Measurements from ENCODE around the gene SLC25A29.

The SLC25A29 gene

DNA sequence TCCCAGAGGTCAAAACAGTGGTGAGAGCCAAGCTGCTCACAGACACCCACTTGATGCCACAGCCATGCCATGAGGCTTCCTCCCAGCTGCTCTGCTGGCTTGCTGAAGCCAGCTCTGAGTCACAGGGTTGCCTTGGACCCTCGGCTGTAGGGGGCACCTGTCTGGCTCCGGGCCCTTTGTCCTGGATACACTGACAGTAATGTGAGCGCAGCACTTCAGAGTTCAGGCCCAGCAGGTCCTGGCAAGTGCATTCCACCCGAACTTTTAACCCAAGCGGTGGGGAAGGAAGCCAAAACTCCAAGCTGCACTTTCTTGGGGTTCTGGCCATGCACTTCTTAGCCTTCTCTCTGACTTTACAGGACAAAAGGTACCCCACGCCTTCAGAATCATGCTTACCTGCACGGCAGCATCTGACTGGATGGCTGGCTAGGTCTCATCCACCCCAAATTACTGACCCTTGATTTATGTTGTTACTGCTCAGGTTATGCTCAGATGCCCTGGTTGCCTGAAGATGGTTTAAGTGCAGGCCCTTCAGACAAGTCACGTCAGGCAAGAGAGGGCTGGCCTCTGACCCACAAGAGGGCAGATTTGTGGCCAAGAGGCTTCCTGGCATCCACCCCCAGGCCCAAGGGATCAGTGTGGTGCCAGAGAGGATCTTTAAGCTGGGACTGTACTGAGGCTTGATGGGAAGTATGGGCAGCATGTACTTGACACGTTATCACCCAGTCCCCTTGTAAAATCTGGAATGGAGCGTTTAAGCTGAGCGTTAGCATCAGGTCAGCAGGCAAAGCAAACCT is 24.8 kb downstream of the SLC25A29 start:
- DNase-seq (ENCODE audit: low spot score), result no peak

DNA sequence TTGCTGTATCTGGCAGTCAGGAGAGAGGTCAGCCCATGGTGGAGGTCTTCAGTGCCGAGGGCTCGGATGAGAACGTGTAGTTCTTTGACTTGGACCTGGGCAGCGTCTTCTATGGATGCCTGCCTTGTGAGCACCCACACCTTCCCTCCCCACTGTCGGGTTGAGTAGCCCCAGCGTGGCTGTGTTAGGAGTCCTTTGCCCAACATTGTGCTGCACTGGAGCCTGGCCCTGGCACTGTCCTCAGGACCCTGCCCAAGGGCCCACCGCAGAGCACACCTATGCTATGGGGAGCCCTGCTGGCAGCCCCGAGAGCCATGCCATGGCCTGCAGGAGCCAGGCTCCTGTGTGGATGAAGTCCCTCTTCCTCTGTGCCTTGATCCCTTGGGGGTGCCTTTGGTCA is 26.7 kb downstream of the SLC25A29 start:
- no peak for DNase-seq (ENCODE audit: low spot score)

- no peak for DNase-seq (ENCODE audit: low spot score)
Observed at GRCh38 chr14:100279133-100279532, 27.1 kb downstream of the SLC25A29 start.

GRCh38 chr14:100278702-100279101 is 27.5 kb downstream of the SLC25A29 start:
- no peak for DNase-seq (ENCODE audit: low spot score)

GRCh38 chr14:100275214-100275613 is 31.0 kb downstream of the SLC25A29 start:
- DNase-seq (ENCODE audit: low spot score), result no peak

GRCh38 chr14:100274250-100274649 is 32.0 kb downstream of the SLC25A29 start:
- no peak for DNase-seq (ENCODE audit: low spot score)

DNA sequence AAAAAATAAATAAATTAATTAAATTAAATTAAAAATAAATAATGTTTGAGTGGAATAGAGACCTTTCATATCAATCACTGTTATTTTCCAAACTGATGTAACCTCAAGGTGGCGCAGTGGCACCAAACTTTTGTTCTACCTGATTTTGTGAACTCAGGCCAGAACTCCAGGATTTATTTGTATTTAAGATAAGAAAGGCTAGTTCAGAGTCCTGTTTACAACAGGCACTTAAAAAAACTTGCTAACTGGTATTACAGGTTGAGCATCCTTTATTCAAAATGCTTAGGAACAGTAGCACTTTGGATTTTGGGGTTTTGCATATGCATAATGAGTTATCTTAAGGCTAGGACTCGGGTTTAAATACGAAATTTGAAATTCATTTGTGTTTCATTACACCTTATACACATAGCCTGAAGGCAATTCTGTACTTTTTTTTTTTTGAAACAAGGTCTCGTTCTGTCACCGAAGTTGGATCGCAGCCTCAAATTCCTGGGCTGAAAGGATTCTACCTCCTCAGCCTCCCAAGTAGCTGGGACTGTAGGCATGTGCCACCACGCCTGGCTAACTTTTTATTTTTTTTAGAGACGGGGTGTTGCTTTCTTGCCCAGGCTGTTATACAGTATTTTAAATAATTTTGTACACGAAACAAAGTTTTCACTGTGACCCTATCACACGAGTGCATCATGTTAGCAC is 34.9 kb downstream of the SLC25A29 start:
- DNase-seq (ENCODE audit: low spot score), result peak; percentile 40

DNA sequence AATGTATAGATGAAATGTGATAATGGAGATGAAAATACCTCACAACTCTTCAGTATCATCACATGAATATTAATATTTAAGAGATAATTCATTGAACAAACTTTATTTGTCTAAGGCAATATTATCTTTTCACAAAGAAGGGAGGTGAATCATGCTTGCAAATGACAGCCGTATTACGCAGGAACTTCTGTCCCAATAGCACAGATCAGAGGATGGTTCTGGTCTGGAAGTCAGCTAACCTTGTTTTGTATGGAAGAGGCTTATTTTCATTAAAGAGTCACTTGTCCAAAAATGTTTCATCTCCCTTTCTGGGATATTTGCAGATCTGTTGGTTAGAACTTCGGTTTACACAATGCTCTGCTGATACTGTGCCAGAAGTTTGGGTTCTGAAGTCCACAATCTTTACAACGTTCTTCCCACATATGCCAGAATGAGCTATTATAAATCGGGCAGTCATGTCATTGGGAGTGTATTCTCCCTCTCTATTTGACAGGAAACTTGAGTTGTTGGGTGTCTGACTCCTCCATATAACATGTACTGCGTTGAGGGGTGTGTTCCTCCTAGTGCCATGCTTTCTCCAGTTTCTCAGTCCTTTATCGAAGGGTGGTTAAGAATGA is 37.5 kb downstream of the SLC25A29 start:
- no peak for DNase-seq (ENCODE audit: low spot score)

GRCh38 chr14:100267990-100268389 is 38.3 kb downstream of the SLC25A29 start:
- no peak for DNase-seq (ENCODE audit: low spot score)

DNA sequence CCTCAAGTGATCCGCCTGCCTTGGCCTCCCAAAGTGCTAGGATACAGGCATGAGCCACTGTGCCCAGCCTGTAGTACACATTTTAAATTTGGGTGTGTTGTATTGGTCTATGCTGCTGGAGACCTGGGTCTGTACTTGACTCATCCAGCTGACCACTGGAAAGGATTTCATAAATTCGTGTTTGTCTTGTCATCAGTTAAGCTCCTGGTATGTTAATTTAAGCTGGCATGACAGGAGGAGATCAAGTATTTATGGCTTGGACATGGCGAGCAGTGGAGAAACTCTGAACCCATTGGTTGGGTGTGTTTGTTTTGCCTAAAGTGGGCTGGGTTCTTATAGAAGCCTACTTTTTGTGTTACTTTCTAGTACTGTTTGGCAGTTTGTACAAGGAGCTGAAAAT is 43.1 kb downstream of the SLC25A29 start:
- no peak for DNase-seq (ENCODE audit: low spot score)

DNA sequence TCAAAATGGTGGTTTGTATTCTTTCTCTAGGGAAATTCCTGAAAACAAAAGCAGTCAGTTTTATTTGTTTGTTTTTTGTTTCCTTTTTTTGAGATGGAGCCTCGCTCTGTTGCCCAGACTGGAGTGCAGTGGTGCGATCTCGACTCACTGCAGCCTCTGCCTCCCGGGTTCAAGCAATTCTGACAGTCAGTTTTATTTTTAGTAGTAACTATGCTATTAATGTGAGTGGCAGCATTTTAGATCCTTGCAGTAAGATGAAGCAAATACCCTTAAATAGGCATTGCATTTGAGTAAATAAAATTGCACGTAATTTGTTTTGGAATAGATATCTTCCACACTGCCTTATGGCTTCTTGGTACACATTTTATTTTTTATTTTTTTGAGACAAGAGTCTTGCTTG is 43.7 kb downstream of the SLC25A29 start:
- DNase-seq (ENCODE audit: low spot score), result no peak

DNA sequence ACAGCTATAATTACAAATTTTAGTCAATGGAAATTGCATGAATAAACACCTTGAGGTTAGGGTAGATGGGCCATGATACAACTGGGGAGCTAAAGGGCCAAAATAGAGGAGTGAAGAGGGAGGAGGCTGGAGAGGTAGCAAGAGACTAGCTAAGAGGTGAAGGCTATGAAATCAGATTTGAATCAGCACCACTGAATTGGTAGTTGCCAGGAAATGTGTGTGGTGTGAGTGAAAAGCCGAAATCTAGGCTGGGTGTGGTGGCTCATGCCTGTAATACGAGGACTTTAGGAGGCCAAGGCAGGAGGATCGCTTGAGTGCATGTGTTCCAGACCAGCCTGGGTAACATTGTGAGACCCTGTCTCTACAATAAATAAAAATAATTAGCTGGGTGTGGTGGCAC is 44.6 kb downstream of the SLC25A29 start:
- DNase-seq (ENCODE audit: low spot score), result no peak

DNA sequence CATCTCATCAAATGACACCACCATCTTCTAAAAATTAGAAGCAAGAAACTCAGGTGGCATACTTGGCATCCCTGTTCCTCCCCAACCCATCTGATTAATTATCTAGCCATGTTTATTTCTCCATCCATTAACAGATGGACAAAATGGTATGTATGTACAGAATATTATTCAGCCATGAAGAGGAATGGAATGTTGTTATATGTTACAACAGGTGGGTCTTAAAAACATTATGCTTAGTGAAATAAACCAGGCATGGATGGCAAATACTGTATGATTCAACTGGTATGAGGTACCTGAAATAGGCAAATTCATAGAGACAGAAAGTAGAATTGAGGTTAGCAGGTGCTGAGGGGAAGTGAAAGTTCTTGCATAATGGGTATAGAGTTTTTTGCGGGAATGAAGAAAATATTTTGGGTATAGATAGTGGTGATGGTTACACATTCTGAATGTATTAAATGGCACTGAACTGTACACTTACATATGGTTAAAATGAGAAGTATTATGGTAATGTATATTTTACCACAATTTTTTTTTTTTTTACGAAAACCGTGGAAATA is 49.8 kb downstream of the SLC25A29 start:
- no peak for DNase-seq (ENCODE audit: low spot score)

DNA sequence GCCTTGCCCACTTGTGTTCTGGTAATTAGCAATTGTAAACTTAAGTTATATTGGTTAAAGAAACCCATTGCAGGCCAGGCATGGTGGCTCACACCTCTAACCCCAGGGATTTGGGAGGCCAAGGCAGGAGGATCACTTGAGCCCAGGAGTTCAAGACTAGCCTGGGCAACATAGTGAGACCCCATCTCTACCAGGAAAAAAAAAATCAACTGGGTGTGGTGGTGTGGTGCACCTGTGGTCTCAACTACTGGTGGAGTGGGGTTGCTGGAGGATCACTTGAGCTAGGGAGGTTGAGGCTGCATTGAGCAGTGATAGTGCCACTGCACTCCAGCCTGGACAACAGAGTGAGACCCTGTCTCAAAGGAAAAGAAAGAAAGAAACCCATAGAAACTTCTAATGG is 53.6 kb downstream of the SLC25A29 start:
- no peak for DNase-seq (ENCODE audit: low spot score)

DNA sequence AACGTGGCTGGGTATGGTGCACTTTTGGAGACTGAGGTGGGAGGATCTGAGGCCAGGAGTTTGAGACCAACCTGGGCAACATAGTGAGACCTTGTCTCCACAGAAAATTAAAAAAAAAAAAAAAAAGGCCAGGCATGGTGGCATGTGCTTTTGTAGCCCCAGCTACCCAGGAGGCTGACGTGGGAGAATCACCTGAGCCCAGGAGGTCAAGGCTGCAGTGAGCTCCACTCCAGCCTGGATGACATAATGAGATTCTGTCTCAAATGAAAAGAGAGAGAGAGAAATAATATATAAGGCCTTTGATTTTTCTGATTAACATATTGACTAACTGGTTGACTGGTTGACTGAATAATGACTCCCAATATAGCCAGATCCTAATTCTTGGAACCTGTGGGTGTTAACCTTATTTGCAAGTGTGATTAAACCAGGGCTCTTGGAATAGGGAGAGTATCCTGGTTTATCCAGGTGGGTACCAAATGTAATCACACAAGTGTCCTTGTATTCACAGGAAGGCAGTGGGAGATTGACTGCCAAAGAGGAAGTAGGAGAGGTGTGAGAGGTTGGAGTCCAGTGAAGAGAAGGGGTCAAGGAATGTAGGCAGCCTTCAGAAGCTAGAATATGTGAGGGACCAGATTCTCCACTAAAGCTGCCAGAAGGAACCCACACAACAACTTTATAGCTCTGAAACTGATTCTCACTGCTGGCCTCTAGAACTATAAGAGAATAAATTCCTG is 55.3 kb downstream of the SLC25A29 start:
- no peak for DNase-seq (ENCODE audit: low spot score)

- peak; percentile 82 for DNase-seq (ENCODE audit: low spot score)
Observed at GRCh38 chr14:100246809-100247428, 59.3 kb downstream of the SLC25A29 start.

DNA sequence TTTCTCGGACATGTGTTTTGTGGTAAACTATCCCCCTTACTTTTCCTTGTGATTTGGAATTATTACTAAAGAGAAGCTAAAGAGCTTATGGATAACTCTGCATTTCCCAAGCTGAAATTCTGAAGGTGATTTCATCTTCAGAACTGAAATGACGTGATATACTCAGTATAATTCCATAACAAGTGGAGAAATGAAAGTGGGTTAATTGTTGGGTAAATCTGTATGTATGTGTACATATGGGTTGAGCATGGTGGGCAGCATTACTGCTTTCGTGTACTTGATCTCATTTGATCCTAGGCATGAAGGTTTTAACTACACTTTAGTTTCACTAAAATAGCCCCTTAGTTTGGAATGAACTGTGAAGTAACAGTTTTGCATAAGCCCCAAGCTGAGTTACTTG is 63.2 kb downstream of the SLC25A29 start:
- DNase-seq (ENCODE audit: low spot score), result no peak

GRCh38 chr14:100241279-100241678 is 65.0 kb downstream of the SLC25A29 start:
- DNase-seq (ENCODE audit: low spot score), result peak; percentile 38
